Thymus (tissue), 11 donors: ENCODE measurements around the gene UGT2B17. TPM values are rescaled to one million over a fixed set of nuclear protein-coding genes. Genes with fewer than 3 reads are reported as not detected.
"Not testable (repeated sequence)": the region's sequence is repeated elsewhere in the genome, so short reads cannot be mapped to it uniquely, and the experiment has no call there.

Experiments used
- DNase-seq, 9 donors: peaks; one replicate each; pipeline ENCODE4 v3.0.0-alpha.2; 2013; ENCODE audit warnings: low spot score in 9 of 9, low read depth in 6 of 9, missing footprints in 1 of 9
- H3K27ac ChIP-seq, 2 donors: one replicate each; pipeline ENCODE4 v1.5.1; 2013; ENCODE audit warnings: control low read depth in 1 of 2, low read depth in 1 of 2, low read length in 1 of 2, mild to moderate bottlenecking in 1 of 2, moderate library complexity in 1 of 2
- H3K27me3 ChIP-seq, 2 donors: one replicate each; pipeline ENCODE4 v1.5.1; 2013; ENCODE audit warnings: low read length in 1 of 2; ENCODE audit not compliant: control insufficient read depth in 2 of 2, insufficient read depth in 1 of 2
- H3K36me3 ChIP-seq, 2 donors: one replicate each; pipeline ENCODE4 v1.5.1; 2013; ENCODE audit warnings: low read length in 1 of 2, mild to moderate bottlenecking in 1 of 2, moderate library complexity in 1 of 2; ENCODE audit not compliant: control insufficient read depth in 2 of 2, insufficient read depth in 2 of 2
- H3K4me1 ChIP-seq, 2 donors: one replicate each; pipeline ENCODE4 v1.5.1; 2013; ENCODE audit warnings: low read length in 2 of 2; ENCODE audit not compliant: control insufficient read depth in 2 of 2, insufficient read depth in 2 of 2
- H3K4me3 ChIP-seq, 2 donors: one replicate each; pipeline ENCODE4 v1.5.1; 2013; ENCODE audit warnings: low read length in 2 of 2, control low read depth in 1 of 2, mild to moderate bottlenecking in 1 of 2
- H3K9me3 ChIP-seq, 2 donors: one replicate each; pipeline ENCODE4 v1.5.1; 2013; ENCODE audit warnings: low read length in 1 of 2, mild to moderate bottlenecking in 1 of 2; ENCODE audit not compliant: control insufficient read depth in 2 of 2, insufficient read depth in 1 of 2
- WGBS: extraction: QIAGEN DNeasy Blood & Tissue Kit; methylation state at CpG from one replicate; pipeline ENCODE4 v1.1.7; 2013; 5-methylcytosine and 5-hydroxymethylcytosine counted together
- polyA plus RNA-seq: library from polyadenylated mRNA; stranded (reverse); fragments of 200-250 nt; gene quantifications from one replicate; pipeline ENCODE4 v1.2.3, GENCODE V29; 2013
- total RNA-seq: library from RNA; stranded (reverse); fragments of 120-200 nt; gene quantifications from one replicate; pipeline ENCODE4 v1.2.4, GENCODE V29; 2013
- donor health status: healthy.

The UGT2B17 gene
- total and polyA plus RNA-seq, 2 donors: 0.28 to 2.1 TPM

GRCh38 chr4:68594678-68595077 is 18.6 kb upstream of the UGT2B17 start:
- H3K9me3 ChIP-seq: no peaks in the 10 kb centered on the region
- H3K27ac ChIP-seq: no peak overlapping the region

GRCh38 chr4:68593112-68593511 is 17.0 kb upstream of the UGT2B17 start:
- no peak for DNase-seq
- H3K9me3 ChIP-seq: no peaks in the 10 kb centered on the region
- no peaks in the 10 kb centered on the region for H3K36me3 ChIP-seq
- 93% methylated on average over 4 of the region's 4 CpGs for whole genome bisulfite sequencing
- no peaks in the 10 kb centered on the region for H3K4me1 ChIP-seq
- no peaks in the 10 kb centered on the region for H3K27me3 ChIP-seq
- no peak overlapping the region for H3K4me3 ChIP-seq
- H3K27ac ChIP-seq: no peak overlapping the region

More at GRCh38 chr4:68594678-68595077, 18.6 kb upstream of the UGT2B17 start:
- Histone ChIP-seq H3K4me3 (no peak overlapping the region), H3K4me1 (no peaks in the 10 kb centered on the region), H3K27me3 (no peaks in the 10 kb centered on the region), H3K36me3 (no peaks in the 10 kb centered on the region)
- DNase-seq: no peak

- no peak overlapping the region for H3K27ac ChIP-seq
- no peaks in the 10 kb centered on the region for H3K36me3 ChIP-seq
- DNase-seq: no peak
- 81% methylated on average over 1 of the region's 1 CpG for WGBS
- H3K27me3 ChIP-seq: no peaks in the 10 kb centered on the region
- no peaks in the 10 kb centered on the region for H3K9me3 ChIP-seq
- H3K4me1 ChIP-seq: no peaks in the 10 kb centered on the region
- no peak overlapping the region for H3K4me3 ChIP-seq
These were observed 16.6 kb upstream of the UGT2B17 start for GRCh38 chr4:68592673-68593072.

- Histone ChIP-seq H3K36me3 (no peaks in the 10 kb centered on the region), H3K27ac (no peak overlapping the region), H3K4me1 (no peaks in the 10 kb centered on the region), H3K9me3 (no peaks in the 10 kb centered on the region), H3K4me3 (no peak overlapping the region), H3K27me3 (no peaks in the 10 kb centered on the region)
- DNase-seq: no peak
- WGBS: 96% methylated on average over 1 of the region's 1 CpG
These were observed 15.1 kb upstream of the UGT2B17 start for GRCh38 chr4:68591204-68591603.

GRCh38 chr4:68589790-68590189 is 13.7 kb upstream of the UGT2B17 start:
- Histone ChIP-seq H3K4me1 (no peaks in the 10 kb centered on the region), H3K36me3 (no peaks in the 10 kb centered on the region), H3K4me3 (no peak overlapping the region), H3K9me3 (no peaks in the 10 kb centered on the region), H3K27ac (no peak overlapping the region), H3K27me3 (no peaks in the 10 kb centered on the region)
- no peak for DNase-seq

- Histone ChIP-seq H3K27me3 (no peaks in the 10 kb centered on the region), H3K4me3 (no peak overlapping the region), H3K36me3 (no peaks in the 10 kb centered on the region), H3K27ac (no peak overlapping the region), H3K9me3 (no peaks in the 10 kb centered on the region), H3K4me1 (no peaks in the 10 kb centered on the region)
- DNase-seq: no peak
- 93% methylated on average over 4 of the region's 4 CpGs for WGBS
These were observed 6.2 kb upstream of the UGT2B17 start for GRCh38 chr4:68582339-68582717.

- H3K36me3 ChIP-seq: no peaks in the 10 kb centered on the region
- DNase-seq: no peak
- no peak overlapping the region for H3K4me3 ChIP-seq
- H3K4me1 ChIP-seq: no peaks in the 10 kb centered on the region
- WGBS: 91% methylated on average over 6 of the region's 6 CpGs
- no peak overlapping the region for H3K27ac ChIP-seq
- no peaks in the 10 kb centered on the region for H3K27me3 ChIP-seq
- H3K9me3 ChIP-seq: no peaks in the 10 kb centered on the region
These were observed 5.5 kb upstream of the UGT2B17 start for GRCh38 chr4:68581383-68582338.

- no peaks in the 10 kb centered on the region for H3K9me3 ChIP-seq
- no peak overlapping the region for H3K4me3 ChIP-seq
- H3K36me3 ChIP-seq: no peaks in the 10 kb centered on the region
- WGBS: 97% methylated on average over 3 of the region's 3 CpGs
- no peak overlapping the region for H3K27ac ChIP-seq
- DNase-seq: no peak
- no peaks in the 10 kb centered on the region for H3K4me1 ChIP-seq
- no peaks in the 10 kb centered on the region for H3K27me3 ChIP-seq
These were observed 1.5 kb upstream of the UGT2B17 start for GRCh38 chr4:68577590-68577989.

- not testable (repeated sequence) for H3K4me1 ChIP-seq, DNase-seq, H3K27me3 ChIP-seq, H3K4me3 ChIP-seq, H3K27ac ChIP-seq, H3K36me3 ChIP-seq, H3K9me3 ChIP-seq
- WGBS: 95% methylated on average over 5 of the region's 5 CpGs
These were observed 486 bp downstream of the UGT2B17 start for GRCh38 chr4:68575636-68576035.
